ENCODE data around the gene AGXT. TPM values are rescaled to one million over a fixed set of nuclear protein-coding genes. Genes with fewer than 3 reads are reported as not detected.

Gene AGXT
- total RNA-seq, 4 donors from 2014 or later: 0.80 TPM; not detected in 3

- Histone ChIP-seq H3K9me3 (no peaks in the 10 kb centered on the region), H3K4me3 (no peak overlapping the region), H3K36me3 (no peaks in the 10 kb centered on the region), H3K27me3 (no peaks in the 10 kb centered on the region), H3K27ac (no peak overlapping the region), H3K4me1 (peaks cover 29% of the 10 kb centered on the region)
- TF ChIP-seq CTCF (IDR thresholded peaks at IDR 0.05): no peak
- no peak for TF ChIP-seq POLR2AphosphoS5 (IDR thresholded peaks at IDR 0.05)
- TF ChIP-seq EP300 (IDR thresholded peaks at IDR 0.05): no peak
- no peak for TF ChIP-seq POLR2A (IDR thresholded peaks at IDR 0.05)
- no CpG with 5 or more reads among the region's 38 CpGs for WGBS
- no peak for DNase-seq (ENCODE audit: low spot score in 2 of 2)
Measured at GRCh38 chr2:240889601-240890560, 21.3 kb downstream of the AGXT start.

GRCh38 chr2:240890691-240891090, 22.1 kb downstream of the AGXT start:
- Histone ChIP-seq H3K4me1 (peaks cover 36% of the 10 kb centered on the region), H3K9me3 (no peaks in the 10 kb centered on the region), H3K36me3 (no peaks in the 10 kb centered on the region), H3K27me3 (no peaks in the 10 kb centered on the region), H3K4me3 (no peak overlapping the region), H3K27ac (no peak overlapping the region)
- TF ChIP-seq POLR2AphosphoS5 (IDR thresholded peaks at IDR 0.05) (no peak), EP300 (IDR thresholded peaks at IDR 0.05) (no peak), CTCF (IDR thresholded peaks at IDR 0.05) (no peak), POLR2A (IDR thresholded peaks at IDR 0.05) (no peak)
- DNase-seq (ENCODE audit: low spot score in 2 of 2): no peak
- WGBS: 84% methylated on average over 9 of the region's 14 CpGs

- Histone ChIP-seq H3K27ac (no peak overlapping the region), H3K9me3 (no peaks in the 10 kb centered on the region), H3K27me3 (no peaks in the 10 kb centered on the region), H3K36me3 (no peaks in the 10 kb centered on the region), H3K4me3 (no peak overlapping the region), H3K4me1 (peaks cover 45% of the 10 kb centered on the region)
- no peak for DNase-seq (ENCODE audit: low spot score in 2 of 2)
- TF ChIP-seq POLR2AphosphoS5 (IDR thresholded peaks at IDR 0.05) (no peak), EP300 (IDR thresholded peaks at IDR 0.05) (no peak), CTCF (IDR thresholded peaks at IDR 0.05) (no peak), POLR2A (IDR thresholded peaks at IDR 0.05) (no peak)
- WGBS: 78% methylated on average over 16 of the region's 20 CpGs
Measured at GRCh38 chr2:240891492-240892340, 23.1 kb downstream of the AGXT start.

GRCh38 chr2:240892356-240892755, 23.7 kb downstream of the AGXT start:
- Histone ChIP-seq H3K27me3 (no peaks in the 10 kb centered on the region), H3K9me3 (no peaks in the 10 kb centered on the region), H3K36me3 (no peaks in the 10 kb centered on the region), H3K4me1 (peaks cover 51% of the 10 kb centered on the region), H3K27ac (peak overlapping the region; percentile 34), H3K4me3 (peak overlapping the region; percentile 21)
- TF ChIP-seq POLR2AphosphoS5 (IDR thresholded peaks at IDR 0.05) (no peak), CTCF (IDR thresholded peaks at IDR 0.05) (no peak), EP300 (IDR thresholded peaks at IDR 0.05) (no peak), POLR2A (IDR thresholded peaks at IDR 0.05) (no peak)
- no peak for DNase-seq (ENCODE audit: low spot score in 2 of 2)
- 64% methylated on average over 7 of the region's 9 CpGs for WGBS

- peak overlapping the region; percentile 34 for H3K27ac ChIP-seq
Measured at GRCh38 chr2:240892925-240893324, 24.3 kb downstream of the AGXT start.

More at GRCh38 chr2:240892925-240893324, 24.3 kb downstream of the AGXT start:
- Histone ChIP-seq H3K27me3 (no peaks in the 10 kb centered on the region), H3K9me3 (no peaks in the 10 kb centered on the region), H3K36me3 (no peaks in the 10 kb centered on the region), H3K4me1 (peaks cover 57% of the 10 kb centered on the region), H3K4me3 (peak overlapping the region; percentile 21)
- TF ChIP-seq EP300 (IDR thresholded peaks at IDR 0.05): no peak
- no peak for TF ChIP-seq CTCF (IDR thresholded peaks at IDR 0.05)
- no peak for TF ChIP-seq POLR2A (IDR thresholded peaks at IDR 0.05)
- no peak for TF ChIP-seq POLR2AphosphoS5 (IDR thresholded peaks at IDR 0.05)
- DNase-seq (ENCODE audit: low spot score in 2 of 2): no peak
- 86% methylated on average over 1 of the region's 12 CpGs for WGBS
